GM12892 (cell line): ENCODE data around the gene TEKT3.

ENCODE experiments used
- POLR2A ChIP-seq: IDR thresholded peaks from 2 replicates; pipeline ENCODE4 v1.6.1; 2011; ENCODE audit warnings: low read depth, low read length, control low read depth
- POLR2AphosphoS5 ChIP-seq: IDR thresholded peaks from 2 replicates; pipeline ENCODE4 v1.6.1; 2011; ENCODE audit warnings: low read depth, low read length, control low read depth

DNA sequence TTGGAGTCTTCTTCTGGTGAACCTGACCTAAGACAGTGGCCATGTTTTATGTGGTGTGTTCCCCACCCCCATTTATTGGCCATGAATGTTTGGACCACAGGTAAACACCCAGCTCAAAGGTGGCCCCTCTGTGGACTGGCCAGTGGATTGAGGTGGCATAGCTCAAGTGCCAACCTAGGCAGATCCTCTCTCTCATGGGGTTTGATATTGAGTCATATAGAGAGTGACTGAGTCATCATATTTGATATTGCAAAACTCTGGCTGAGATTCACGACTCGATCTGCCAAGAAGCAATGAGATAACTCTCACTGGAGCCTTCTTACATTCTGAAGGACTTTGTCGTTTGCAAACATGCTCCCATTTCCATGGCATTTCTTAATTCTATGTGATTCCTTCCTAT is 10.5 kb upstream of the TEKT3 start:
- TF ChIP-seq POLR2A (no peak), POLR2AphosphoS5 (no peak)
